ENCODE data around the gene C12orf75.

DNA sequence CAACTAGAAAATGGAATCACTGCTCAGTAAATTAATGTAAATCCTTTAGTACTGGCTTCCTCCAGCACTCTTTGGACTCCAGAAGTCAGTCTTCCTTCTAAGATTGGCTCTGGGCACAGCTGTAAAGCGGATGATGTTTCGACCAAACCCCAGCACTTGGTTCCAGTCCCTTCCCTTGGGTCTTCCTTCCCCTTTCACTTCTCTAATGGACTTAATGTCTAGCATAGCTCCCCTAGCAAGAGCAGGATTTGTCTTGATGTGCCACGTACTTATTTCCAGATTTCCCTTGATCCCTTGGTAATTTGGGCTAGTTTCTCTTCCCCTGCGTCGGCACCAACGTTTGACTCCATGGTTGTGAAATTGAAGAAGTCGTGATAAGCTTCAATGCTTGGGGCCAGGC, 28.3 kb downstream of the C12orf75 start:
- TF ChIP-seq, protein P1, sequence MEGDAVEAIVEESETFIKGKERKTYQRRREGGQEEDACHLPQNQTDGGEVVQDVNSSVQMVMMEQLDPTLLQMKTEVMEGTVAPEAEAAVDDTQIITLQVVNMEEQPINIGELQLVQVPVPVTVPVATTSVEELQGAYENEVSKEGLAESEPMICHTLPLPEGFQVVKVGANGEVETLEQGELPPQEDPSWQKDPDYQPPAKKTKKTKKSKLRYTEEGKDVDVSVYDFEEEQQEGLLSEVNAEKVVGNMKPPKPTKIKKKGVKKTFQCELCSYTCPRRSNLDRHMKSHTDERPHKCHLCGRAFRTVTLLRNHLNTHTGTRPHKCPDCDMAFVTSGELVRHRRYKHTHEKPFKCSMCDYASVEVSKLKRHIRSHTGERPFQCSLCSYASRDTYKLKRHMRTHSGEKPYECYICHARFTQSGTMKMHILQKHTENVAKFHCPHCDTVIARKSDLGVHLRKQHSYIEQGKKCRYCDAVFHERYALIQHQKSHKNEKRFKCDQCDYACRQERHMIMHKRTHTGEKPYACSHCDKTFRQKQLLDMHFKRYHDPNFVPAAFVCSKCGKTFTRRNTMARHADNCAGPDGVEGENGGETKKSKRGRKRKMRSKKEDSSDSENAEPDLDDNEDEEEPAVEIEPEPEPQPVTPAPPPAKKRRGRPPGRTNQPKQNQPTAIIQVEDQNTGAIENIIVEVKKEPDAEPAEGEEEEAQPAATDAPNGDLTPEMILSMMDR (IDR thresholded peaks at IDR 0.05) = no peak
- no peak for TF ChIP-seq POLR2A (IDR thresholded peaks at IDR 0.05)

All from Peyer's patch (tissue), 4 donors.